LNCaP clone FGC (cell line): Measurements from ENCODE around the gene EIF2AK3.

ENCODE experiments used
- DNase-seq: peaks from one replicate; pipeline ENCODE4 v3.0.0-alpha.2; 2011; ENCODE audit warnings: low read depth
- H3K4me3 ChIP-seq: 2 replicates; pipeline ENCODE4 v1.5.1; 2011; ENCODE audit warnings: mild to moderate bottlenecking, low read depth, low read length, control low read depth
- TF ChIP-seq, protein P1 (sequence below): IDR thresholded peaks from 2 replicates; pipeline ENCODE4 v1.5.1; 2012; ENCODE audit warnings: mild to moderate bottlenecking; ENCODE audit not compliant: control insufficient read depth, insufficient read depth; ENCODE audit errors: extremely low read depth

Gene EIF2AK3

DNA sequence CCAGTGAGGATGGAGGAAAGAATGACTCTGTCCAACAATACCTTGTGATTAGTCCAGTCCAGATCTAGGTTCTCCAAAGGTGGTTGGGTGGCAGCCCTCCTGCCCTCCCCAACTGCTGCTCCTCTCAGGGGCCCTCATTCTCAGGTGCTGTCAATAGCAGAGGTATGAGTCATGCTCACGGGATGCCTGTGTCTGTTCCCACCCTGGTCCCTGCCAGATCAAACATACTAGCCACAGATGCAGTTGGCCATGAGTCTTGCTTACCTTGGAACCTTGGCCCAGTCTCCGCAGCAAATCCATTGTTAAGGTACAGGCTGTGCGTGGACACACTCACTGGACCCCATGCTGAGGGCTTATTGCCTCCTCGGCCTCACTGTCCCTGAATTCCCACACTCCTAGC, 39.3 kb upstream of the EIF2AK3 start:
- H3K4me3 ChIP-seq, result no peak overlapping the region
- TF ChIP-seq, protein P1, sequence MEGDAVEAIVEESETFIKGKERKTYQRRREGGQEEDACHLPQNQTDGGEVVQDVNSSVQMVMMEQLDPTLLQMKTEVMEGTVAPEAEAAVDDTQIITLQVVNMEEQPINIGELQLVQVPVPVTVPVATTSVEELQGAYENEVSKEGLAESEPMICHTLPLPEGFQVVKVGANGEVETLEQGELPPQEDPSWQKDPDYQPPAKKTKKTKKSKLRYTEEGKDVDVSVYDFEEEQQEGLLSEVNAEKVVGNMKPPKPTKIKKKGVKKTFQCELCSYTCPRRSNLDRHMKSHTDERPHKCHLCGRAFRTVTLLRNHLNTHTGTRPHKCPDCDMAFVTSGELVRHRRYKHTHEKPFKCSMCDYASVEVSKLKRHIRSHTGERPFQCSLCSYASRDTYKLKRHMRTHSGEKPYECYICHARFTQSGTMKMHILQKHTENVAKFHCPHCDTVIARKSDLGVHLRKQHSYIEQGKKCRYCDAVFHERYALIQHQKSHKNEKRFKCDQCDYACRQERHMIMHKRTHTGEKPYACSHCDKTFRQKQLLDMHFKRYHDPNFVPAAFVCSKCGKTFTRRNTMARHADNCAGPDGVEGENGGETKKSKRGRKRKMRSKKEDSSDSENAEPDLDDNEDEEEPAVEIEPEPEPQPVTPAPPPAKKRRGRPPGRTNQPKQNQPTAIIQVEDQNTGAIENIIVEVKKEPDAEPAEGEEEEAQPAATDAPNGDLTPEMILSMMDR, result no peak
- peak; percentile 41 for DNase-seq

DNA sequence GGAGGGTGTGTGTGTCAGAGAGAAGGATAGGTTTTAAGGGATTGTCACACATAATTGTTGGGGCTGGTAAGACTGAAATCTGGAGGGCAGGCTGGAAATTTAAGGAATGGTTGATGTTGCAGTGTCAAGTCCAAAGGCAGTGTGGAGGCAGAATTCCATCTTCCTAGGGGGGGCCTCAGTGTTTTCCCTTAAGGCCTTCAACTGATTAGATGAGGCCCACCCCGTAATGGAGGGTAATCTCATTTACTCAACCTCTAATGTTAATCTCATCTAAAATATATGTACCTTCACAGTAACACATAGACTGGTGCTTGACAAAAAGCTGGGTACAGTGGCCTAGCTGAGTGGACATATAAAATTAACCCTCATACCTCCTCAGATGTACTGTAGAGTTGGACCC, 33.4 kb upstream of the EIF2AK3 start:
- TF ChIP-seq, protein P1, result no peak
- H3K4me3 ChIP-seq, result no peak overlapping the region
- no peak for DNase-seq

DNA sequence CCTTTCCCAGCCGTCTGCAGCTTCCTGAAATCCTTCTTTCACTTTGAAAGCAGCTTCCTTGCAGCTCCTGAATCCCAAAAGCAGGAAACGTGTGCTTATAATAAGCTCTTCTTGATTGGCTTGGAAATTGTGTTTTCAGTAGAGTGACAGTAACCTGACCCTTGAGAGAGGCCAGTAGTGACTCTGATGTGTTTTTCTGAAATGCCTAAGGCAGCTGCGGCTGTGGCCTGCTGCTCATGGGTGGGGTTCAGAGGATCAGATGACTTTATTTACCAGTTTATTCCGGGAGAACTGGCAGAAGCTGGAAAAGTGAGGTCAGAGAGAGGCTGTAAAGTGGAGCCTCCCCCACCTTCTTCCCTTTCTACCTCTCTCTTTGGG, 32.3 kb upstream of the EIF2AK3 start:
- DNase-seq, result no peak
- TF ChIP-seq, protein P1, result no peak
- no peak overlapping the region for H3K4me3 ChIP-seq

DNA sequence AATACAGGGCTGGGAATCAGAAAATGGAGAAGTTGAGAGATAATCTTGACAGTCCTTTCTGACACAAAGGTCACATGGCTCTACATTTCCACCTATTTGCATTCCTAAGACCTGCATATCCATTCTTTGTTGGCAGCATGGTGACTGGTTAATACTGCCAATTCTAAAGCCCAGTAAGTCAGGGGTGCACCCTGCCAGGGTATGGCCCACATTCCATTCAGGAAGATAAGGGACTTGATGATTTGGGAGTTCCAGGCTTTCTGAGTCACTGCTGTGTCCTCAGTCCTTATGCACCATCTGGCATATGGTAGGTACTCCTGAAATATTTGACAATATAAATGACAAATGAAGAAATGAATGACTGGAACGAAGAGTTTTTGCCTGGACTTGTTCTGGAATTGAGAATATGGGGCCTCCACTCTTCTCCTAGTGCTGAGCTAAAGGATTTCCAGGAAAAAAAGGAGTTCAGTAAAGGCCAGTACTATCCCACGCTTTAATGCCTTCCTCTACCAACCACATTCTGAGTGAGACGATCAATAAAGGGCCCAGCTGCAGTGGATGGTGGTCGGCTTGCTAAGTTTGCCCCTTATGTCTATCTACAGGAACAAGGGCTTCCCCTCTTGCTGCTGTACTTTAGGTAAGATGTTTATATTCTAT, 31.7 kb upstream of the EIF2AK3 start:
- TF ChIP-seq, protein P1, result no peak
- no peak for DNase-seq
- H3K4me3 ChIP-seq, result no peak overlapping the region

DNA sequence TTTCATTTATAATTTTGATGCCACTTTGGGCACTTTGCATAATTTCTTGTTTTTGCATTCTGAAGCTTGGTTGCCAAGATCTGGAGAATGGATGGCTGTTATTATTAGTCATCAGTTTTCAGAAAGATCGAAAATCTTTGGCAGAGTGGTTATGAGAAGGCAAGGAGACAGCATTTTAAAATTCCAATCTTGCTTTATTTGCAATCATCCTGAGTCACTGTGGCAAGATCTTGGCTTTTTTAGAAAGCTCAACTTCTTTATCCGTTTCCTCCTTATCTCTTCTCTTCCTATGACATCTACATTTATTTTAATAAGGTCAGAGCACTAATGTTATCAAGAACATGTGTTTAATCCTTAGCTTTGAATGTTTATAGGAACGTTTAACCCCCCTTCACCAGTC, 31.1 kb upstream of the EIF2AK3 start:
- TF ChIP-seq, protein P1, result no peak
- no peak overlapping the region for H3K4me3 ChIP-seq
- no peak for DNase-seq

DNA sequence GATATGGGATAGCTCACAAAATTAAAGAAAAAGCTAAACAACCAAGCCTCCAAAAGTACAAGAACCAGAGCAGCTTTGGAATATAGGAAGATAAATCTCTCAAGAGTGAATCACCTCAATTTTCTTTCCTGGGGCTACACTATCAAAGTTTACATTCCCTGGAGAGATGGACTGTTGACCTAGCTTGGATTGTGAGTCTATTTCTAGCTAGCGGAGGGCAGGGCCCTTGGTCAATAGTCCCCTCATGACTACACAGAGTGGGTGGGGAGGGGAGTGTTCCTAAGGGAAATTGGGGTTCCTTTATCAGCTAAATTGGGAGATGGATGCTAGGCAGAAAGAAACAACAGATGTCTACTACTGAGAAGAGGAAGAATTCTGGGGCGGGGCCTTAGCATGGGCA, 29.9 kb upstream of the EIF2AK3 start:
- H3K4me3 ChIP-seq, result no peak overlapping the region
- TF ChIP-seq, protein P1, result no peak
- no peak for DNase-seq

DNA sequence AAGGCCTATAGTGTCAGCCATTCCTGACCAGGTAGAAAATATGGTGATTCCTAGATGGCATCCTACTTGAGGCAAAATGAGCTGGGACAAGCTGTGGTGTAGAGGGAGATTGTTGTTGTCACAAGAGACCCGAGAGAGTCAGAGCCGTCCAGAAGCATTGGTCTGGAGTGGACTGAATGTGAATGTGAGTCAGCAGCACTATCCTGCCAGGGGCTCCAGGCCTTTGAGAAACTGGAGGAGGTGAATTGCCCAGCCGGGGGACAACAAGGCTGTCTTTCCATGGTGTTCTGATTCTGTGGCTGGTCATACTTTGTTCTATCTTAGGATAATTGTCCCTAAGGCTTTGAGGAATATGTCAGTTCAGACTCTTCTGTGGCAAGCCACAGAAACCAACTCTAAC, 29.4 kb upstream of the EIF2AK3 start:
- DNase-seq, result no peak
- no peak overlapping the region for H3K4me3 ChIP-seq
- TF ChIP-seq, protein P1, result no peak
